Occipital lobe (tissue), 2 donors: Measurements from ENCODE around the gene CEP85L. TPM values are rescaled to one million over a fixed set of nuclear protein-coding genes. Genes with fewer than 3 reads are reported as not detected.

Source experiments
- DNase-seq: peaks from one replicate; lab custom pipeline; 2025; lab: John Stamatoyannopoulos, UW
- total RNA-seq: library from RNA; depleted of rRNA; stranded (reverse); fragments of >200 nt; gene quantifications from one replicate; pipeline ENCODE4 v1.2.3, GENCODE V29; 2014

CEP85L gene
- total RNA-seq, 1 donor from 2014 or later, result 59.1 TPM

DNA sequence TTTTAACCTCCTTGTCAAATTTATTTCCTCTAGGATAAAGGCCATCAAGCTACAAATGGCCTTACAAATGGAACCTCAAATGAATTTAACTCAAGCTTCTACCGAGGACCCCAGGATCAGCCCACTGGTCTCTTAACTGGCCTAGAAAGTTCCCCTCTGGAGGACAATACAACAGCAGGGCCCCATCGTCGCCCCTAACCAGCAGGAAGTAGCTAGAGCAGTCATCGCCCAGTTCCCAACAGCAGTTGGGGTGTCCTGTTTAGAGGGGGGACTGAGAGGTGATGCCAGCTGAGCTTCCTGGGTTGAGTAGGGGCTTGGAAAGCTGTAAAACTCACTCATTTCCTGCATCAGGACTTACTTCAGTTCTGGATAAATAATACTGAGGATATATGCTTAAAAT is 25.6 kb downstream of the CEP85L start:
- DNase-seq, result no peak

DNA sequence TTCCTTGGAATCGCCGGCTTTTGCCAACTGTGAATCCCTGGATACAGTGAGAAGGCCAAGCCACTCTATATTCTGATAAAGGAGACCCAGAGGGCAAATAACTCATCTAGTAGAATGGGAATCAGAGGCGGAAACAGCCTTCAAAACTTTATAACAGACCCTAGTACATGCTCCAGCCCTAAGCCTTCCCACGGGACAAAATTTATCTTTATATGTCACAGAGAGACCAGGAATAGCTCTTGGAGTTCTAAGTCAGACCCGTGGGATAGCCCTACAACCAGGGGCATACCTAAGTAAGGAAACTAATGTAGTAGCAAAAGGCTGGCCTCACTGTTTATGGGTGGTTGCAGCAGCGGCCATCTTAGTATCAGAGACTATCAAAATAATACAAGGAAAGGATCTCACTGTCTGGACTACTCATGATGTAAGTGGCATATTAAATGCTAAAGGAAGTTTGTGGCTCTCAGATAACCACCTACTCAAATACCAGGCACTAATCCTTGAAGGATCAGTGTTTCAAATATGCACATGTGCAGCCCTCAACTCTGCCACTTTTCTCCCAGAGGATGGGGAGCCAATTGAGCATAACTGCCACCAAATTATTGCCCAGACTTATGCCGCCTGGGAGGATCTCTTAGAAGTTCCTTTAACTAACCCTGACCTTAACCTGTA is 29.5 kb downstream of the CEP85L start:
- DNase-seq, result no peak

DNA sequence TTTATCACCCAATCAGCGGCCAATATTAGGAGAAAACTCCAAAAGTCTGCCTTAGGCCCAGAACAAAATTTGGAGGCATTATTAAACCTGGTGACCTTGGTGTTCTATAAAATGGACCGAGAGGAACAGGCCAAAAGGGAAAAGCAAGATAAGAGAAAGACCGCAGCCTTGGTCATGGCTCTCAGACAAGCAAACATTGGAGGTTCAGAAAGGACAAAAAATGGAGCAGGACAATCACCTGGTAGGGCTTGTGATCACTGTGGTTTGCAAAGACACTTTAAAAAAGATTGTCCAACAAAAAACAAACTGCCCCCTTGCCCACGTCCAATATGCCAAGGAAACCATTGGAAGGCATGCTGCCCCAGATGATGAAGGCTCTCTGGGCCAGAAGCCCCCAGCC is 31.2 kb downstream of the CEP85L start:
- DNase-seq, result no peak

DNA sequence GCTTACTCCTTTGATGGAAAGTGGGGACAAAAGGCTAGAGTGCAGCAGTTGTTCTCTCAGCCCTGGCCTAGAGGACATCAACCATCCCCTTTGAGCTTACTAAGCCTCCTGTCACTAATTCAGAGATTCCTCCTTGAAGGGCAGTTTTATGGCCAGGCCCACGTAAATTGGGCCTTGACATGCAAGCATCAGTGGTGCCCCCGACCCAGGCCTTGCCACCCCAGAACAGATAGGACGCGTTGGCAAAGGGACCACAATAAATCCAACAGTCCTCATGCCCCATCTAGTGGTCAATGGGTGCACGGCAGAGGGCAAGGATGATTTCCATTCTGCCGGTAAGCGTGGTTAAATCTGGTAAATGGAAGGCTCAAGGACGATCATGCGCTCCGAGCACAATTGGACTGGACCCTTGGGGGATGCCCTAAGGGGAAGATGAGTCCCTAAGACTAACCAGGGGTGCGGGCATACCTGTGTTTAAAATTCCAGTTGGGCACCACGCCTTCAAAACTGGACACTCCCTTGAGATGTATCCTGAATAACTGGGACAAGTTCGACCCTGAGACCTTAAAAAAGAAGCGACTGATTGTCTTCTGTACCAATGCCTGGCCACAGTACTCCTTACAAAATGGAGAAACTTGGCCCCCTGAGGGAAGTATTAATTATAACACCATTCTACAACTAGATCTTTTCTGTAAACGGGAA is 32.6 kb downstream of the CEP85L start:
- DNase-seq, result peak; percentile 27

DNA sequence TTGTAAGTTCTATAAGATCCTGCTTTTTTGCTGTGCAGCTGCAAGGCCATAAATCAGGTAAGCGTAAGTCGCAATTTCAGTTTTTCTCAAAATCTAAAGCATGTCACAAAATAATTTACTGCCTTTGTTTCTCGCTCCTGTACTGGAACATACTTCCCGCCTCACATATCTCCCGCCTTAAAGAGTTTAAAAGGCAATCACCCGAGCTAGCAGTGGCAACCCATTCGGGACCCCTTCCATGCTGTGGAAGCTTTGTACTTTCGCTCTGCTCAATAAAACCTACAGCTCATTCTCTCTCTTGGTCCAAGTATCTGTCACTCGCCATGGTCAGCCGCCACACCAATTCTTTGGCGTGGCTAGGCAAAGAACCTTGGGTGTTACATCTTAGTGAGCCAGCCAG is 34.0 kb downstream of the CEP85L start:
- no peak for DNase-seq

DNA sequence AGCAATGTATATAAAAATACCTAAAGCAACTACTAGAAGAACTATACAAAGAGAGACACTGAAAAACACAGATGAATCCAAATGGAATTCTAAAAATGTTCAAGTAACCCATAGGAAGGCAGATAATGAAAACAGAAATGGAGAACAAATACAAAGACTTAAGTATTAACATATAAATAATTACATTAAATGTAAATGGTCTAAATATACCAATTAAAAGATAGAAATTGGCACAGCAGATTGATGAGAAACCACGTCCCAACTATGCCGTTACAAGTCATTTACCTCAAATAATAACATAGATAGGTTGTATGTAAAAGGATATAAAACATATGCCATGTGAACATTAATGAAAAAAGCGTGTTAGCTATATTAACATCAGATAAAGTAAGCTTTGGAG is 40.1 kb downstream of the CEP85L start:
- no peak for DNase-seq

DNA sequence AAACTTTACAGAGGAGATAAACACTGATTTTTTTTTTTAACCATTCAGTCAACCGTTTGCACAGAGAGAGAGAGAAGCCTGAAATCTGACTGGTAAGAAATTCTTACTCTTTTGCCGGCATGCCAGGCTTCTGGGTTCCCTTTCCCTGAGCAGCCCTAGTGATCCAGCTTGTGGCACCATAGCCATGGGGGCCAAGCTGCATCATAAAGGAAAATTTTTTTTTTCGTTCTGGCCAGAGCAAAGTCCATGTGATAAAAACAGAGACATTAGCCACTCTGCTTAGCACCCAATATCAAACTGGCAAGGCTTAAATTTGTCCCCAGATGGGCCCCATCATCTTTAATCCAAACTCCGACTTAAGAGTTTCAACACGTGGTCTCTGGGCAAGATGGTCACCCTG is 44.5 kb downstream of the CEP85L start:
- no peak for DNase-seq

DNA sequence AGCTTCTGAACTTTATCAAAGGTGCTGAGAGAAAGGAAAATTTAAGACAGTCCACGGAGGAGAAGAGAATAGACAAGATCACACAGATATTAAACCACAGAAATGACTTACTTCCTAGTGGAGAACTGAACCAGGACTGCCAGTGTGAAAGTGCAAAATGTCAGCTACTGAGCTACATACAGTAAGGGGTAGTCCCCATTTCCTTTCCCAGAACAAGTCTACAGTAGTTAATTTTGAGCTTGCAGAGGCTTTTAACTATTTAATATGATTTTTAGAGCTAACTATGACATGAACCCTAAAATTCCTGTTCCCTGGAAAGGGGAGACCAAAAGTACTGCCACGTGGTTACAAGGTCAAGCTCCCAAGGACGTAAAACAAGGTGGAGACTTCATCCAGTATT is 45.1 kb downstream of the CEP85L start:
- no peak for DNase-seq

DNA sequence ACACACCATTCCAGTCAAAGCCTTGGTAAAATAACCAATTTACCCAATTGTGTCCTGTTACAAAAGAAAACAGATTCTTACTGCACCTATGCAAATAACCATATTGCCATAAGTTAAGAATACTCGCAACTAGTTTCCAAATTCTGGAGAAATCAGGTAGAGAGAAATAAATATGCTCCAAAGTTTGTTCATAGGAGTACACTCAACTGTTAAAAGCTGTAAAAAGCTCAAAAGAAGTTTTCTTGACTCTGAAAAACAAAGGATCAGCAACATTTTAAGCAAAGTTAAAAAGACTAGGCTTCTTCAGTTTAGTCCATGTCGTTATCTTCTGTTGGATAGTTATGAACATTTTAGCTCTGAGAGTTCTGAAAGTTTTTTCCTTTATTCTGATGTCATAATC is 48.0 kb downstream of the CEP85L start:
- no peak for DNase-seq

DNA sequence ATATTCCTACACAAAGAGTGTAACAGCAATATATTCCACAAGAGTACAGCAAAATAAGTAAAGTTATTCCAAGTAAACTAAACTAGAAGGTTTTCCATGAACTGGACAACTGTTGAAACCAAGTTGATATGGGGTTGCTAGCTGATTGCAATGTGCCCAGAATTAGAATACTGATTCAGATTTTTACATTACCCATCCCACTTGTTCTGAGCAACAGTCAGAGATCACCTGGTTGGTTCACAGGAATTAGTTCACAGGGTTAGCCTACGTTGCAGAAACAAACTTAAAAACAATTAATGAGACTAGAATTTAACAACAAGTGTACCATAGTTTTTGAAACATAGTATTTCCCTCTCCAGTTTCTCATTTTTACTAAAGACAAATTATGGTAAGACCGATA is 49.1 kb downstream of the CEP85L start:
- DNase-seq, result no peak

DNA sequence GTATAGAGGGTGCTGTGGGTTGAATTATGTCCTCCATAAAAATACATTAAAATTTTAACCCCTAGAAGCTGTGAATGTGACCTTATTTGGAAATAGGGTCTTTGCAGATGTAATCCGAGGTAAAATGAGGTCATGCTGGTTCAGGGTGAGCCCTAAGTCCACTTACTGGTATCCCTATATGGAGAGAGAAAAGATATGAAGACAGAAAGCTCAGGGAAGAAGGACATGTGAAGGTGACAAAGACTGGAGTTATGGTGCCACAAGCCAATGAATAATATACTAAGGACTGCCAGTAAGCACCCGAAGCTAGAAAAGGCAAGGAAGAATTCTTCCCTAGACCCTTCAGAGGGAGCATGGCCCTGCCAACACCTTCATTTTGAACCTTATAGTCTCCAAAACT is 53.1 kb downstream of the CEP85L start:
- DNase-seq, result no peak

DNA sequence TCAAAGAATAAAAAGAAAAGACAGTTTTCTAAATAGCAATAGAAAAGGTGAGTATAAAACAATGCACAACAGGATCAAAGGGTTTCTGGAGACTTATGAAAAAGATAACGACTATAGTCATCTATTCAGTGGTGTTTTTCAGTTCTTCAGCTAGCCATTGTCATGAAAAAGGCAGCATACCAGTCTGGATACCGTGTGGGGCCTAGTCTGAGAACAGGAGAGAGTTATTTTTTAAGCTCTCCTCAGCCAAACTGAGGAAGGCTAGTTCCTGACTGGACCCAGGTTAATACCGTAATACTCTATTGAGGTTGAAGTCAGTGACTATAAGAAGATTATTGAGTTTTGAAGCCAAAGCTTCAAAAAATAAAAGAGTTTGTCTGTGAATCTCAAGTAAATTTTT is 53.8 kb downstream of the CEP85L start:
- DNase-seq, result no peak

DNA sequence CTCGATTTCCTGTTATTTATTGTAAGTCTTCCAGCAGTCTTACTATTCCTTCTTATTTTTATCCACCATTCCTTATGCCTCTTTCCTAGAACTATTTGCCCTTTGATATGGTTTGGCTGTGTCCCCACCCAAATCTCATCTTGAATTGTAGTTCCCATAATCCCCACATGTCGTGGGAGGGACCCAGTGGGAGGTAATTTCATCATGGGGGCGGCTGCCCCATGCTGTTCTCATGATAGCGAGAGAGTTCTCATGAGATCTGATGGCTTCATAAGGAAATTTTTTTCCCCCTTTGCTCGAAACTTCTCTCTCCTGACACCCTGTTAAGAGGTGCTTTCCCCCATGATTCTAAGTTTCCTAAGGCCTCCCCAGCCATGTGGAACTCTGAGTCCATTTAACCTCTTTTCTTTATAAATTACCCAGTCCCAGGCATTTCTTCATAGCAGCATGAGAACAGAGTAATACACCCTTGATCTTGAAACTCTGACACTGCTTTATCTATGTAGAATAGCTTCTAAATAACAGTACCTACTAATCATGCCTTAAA is 54.5 kb downstream of the CEP85L start:
- no peak for DNase-seq

DNA sequence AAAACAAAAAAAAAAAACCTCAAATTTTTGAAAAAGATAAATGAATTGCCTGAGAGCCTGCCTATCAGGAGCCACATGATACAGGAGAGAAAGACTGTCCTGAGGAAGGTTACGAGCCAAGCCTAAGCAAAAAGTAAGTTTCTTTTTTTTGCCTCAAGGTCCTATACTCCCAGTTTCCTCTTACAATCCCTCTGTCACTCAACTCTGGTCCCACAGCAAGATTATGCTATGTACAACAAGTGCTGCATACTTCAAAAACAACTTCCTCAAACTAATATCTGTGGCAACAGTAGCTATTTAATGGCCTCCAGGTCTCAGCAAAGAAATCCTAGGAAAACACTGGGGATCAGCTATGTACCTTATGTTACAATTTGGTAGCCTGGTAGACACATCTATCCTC is 56.5 kb downstream of the CEP85L start:
- no peak for DNase-seq

DNA sequence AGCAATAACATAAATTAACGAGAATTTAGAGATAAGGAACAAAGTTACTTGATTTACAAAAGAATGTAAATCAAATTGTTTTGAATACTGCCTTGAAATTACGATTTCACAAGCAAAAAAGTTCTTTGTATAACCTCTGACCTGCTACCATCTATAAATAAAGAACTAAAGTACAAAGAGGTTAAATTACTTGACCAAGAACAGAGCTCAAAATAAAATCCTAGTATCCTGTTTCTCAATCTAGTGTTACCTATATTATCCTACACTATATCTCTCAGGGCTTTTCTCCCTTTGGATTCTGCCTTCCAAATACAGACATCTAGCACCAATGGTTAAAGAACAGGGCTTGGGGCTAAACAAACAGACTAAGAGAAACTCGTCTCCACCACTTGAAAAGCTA is 59.5 kb downstream of the CEP85L start:
- DNase-seq, result no peak

DNA sequence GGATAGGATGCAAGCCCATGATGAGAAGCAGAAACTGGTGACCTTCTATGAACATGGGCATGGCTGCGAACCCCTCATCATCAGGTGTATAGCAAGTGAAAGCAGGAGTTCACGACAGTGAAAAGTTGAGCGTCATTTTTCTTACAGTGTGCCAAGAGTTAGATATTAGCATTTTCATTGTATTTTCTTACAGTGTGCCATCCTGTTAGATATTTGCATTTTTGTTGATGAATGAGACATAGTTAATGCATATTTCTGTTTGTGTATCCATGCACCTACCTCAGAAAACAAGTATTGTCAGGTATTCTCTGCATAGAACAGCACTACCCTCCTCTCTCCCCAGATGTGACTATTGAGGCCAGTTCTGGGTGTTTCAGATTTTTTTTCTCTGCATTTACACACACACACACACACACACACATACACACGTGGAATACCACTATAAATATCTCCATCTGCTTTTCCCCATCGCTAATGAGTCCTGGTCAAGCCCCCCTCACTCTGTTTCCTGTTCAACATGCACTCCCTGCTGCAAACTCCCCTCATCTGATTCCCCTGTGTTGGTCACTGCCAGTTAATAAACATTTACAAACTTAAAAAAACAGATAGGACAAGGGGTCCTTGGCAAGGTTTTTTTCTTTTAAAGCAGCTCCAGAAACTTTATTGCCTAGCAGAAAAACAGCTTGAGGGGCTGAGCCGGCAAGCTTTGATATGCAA is 61.6 kb downstream of the CEP85L start:
- DNase-seq, result no peak

DNA sequence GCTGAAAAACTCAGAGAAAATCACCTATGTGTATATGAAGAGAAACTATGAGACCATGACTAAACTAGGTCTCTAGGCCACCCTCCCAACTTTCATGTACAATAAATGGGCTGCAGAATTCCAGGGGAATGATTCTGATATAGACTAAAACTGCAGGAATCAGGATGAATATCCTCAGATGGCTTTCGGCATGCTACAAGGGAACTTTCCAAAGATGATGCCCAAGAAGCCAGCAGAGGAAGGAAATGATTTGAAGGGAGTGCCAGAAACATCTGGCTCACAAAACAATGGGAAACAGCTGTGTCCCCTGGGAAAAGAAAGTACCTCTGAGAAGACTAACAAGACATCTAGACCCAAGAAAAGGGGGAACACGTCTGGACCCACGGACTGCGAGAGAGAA is 62.2 kb downstream of the CEP85L start:
- no peak for DNase-seq

DNA sequence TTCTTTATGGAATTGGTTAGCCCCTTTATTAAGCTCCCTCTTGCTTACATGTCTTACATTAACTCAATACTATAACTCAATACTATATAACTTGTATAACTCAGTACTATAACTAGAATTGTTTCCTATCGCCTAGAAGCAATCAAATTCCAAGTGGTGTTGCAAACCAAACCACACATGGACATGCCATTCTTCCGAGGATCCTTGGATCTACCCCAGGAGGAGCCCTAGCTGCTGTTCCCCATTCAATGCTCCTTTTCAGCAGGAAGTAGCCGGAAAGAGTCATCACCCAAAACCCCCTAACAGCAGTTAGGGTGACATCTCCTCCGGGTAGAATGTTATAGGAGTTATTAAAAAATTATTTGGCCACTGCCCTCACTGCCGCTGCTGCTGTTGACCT is 62.8 kb downstream of the CEP85L start:
- no peak for DNase-seq

DNA sequence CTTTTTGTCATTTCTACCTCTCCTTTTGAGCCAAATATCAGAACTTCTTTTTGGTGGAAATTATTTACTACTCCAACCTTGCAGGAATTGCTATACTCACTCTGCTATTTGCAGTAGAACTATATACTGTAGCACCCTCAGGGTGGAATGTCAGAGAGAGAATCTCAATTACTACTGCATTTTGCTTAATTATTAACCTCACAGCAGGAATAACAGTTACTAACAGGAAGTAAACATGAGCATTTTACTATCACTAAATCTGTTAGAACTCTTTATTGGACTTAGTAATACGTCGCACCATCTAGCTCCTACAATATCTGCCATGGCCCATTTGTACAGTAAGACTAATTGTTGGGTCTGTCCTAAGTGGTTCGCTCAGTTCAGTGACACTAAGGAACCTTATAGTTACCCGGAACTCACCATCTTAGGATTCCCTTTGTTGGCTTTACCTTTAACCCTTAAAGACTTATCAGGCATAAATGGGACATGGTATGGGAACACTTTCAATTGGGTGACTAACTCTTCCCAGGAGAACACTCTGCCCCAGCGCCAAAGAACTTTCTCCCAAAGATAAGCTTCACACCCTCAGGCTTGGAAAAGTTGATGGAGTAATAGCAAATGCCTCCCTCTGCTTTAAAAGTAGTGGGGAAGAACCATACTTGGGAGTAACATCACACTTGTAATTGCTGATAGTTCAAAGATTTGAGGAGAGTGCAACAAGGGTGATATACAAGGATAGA is 64.5 kb downstream of the CEP85L start:
- DNase-seq, result no peak

DNA sequence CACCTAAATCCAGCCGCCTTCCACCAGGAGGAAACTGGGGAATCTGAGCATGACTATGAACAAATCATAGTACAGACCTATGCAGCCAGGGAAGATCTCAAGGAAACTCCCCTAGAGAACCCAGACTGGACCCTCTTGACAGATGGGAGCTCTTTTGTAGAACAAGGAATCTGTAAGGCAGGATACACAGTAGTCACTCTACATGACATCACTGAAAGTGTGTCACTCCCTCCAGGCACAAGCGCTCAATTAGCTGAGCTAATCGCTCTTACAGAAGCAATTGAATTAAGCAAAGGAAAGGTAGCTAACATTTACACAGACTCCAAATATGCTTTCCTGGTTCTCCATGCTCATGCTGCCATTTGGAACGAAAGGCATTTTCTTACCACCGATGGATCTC is 66.5 kb downstream of the CEP85L start:
- DNase-seq, result no peak

DNA sequence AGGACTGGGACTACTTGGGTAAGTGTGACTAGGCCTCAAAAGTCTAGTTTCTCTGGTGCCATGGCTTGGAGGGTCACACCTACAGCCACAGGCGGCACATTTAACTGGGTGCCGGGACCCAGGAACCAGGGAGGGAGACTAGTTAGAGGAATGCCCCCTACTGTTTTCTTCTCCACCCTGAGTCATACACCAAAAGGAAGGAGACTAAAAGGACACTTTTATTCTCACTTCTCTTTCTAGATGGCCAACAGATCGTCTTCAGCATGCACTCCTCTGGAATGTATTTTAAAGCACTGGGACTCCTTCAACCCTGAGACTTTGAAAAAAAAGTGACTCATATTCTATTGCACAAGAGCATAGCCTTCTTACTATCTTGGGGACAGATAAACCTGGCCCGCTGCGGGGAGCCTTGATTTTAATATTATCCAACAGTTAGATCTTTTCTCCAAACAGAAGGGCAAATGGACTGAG is 69.9 kb downstream of the CEP85L start:
- no peak for DNase-seq
